HCT116 (cell line): Measurements from ENCODE around the gene DEFB129. TPM values are rescaled to one million over a fixed set of nuclear protein-coding genes. Genes with fewer than 3 reads are reported as not detected.

Source experiments
- ATAC-seq: fragments of 200-7000 bp; cut with Tn5 transposase; 2 replicates; pipeline ENCODE4 v1.9.1; 2020; ENCODE audit warnings: mild to moderate bottlenecking, moderate library complexity
- BruUV-seq: library from RNA; stranded (reverse); fragments of 400-500 nt; replicated peaks from 2 replicates; lab custom pipeline; 2021; lab: Mats Ljungman, UMichigan
- CTCF ChIA-PET: fragments of 300-600 bp; sonication (Branson Sonifier 250); formaldehyde crosslinking; loops from one replicate; lab custom pipeline; 2021; ENCODE audit warnings: antibody characterized with exemption; lab: Charles Lee
- POLR2A ChIA-PET: fragments of 300-600, 350-600 bp; sonication (Branson Sonifier 250); formaldehyde crosslinking; loops from one replicate; lab custom pipeline; 2021; ENCODE audit warnings: antibody characterized with exemption; lab: Charles Lee
- RAD21 ChIA-PET, 2 experiments: fragments of 300-600 bp; sonication (Branson Sonifier 250); formaldehyde crosslinking; loops; one replicate each; lab custom pipeline; 2023; ENCODE audit warnings: low total read pairs in 2 of 2; ENCODE audit not compliant: uncharacterized antibody in 2 of 2, unreplicated experiment in 2 of 2, low non-redundant PET in 1 of 2; lab: Charles Lee
- DNase-seq: peaks from one replicate; pipeline ENCODE4 v3.0.0-alpha.2; 2010; ENCODE audit warnings: low read depth, low spot score
- H2AFZ ChIP-seq: fragments of 200-600 bp; shearing (Covaris generic), sonication (generic); 2 replicates; pipeline ENCODE4 v1.6.1; 2017; ENCODE audit warnings: low read depth, mixed run types, mixed read lengths, antibody characterized with exemption, low read length; ENCODE audit not compliant: poor library complexity, severe bottlenecking
- H3K27ac ChIP-seq: 2 replicates; pipeline ENCODE4 v1.5.1; 2012; ENCODE audit warnings: low read depth, low read length
- H3K27me3 ChIP-seq: fragments of 200-600 bp; sonication (generic); 2 replicates; pipeline ENCODE4 v1.6.1; 2016; ENCODE audit warnings: mixed run types, low read length, mixed read lengths; ENCODE audit not compliant: insufficient read depth
- H3K36me3 ChIP-seq, 2 experiments: fragments of 200-500 bp in 1 of 2; fragments of 200-600 bp in 1 of 2; sonication (Bioruptor generic) in 1 of 2; sonication (generic) in 1 of 2; 2 replicates each; pipeline versions ENCODE4 v1.5.1 to v1.6.1; 2014 to 2016; ENCODE audit warnings: low read length in 2 of 2, inconsistent platforms in 1 of 2, mixed read lengths in 1 of 2, mixed run types in 1 of 2; ENCODE audit not compliant: insufficient read depth in 2 of 2, control insufficient read depth in 1 of 2
- H3K4me1 ChIP-seq, 2 experiments: fragments of 200-600 bp in 1 of 2; sonication (generic) in 1 of 2; 2 replicates each; pipeline versions ENCODE4 v1.5.1 to v1.6.1; 2012 to 2017; ENCODE audit warnings: low read length in 2 of 2, inconsistent platforms in 1 of 2, mild to moderate bottlenecking in 1 of 2, mixed read lengths in 1 of 2, mixed run types in 1 of 2, moderate library complexity in 1 of 2; ENCODE audit not compliant: insufficient read depth in 2 of 2, control insufficient read depth in 1 of 2
- H3K4me2 ChIP-seq: fragments of 200-600 bp; sonication (generic); 2 replicates; pipeline ENCODE4 v1.6.1; 2017; ENCODE audit warnings: mixed run types, low read length, mixed read lengths
- H3K4me3 ChIP-seq, 2 experiments: fragments of 200-600 bp in 1 of 2; sonication (generic) in 1 of 2; replicated peaks in 1 of 2; 2 replicates each; pipeline ENCODE4 v1.5.1; 2011 to 2016; ENCODE audit warnings: low read length in 2 of 2, control low read depth in 1 of 2, low read depth in 1 of 2, mild to moderate bottlenecking in 1 of 2, mixed read lengths in 1 of 2, mixed run types in 1 of 2
- H3K79me2 ChIP-seq: fragments of 200-600 bp; sonication (generic); 2 replicates; pipeline ENCODE4 v1.6.1; 2017; ENCODE audit warnings: mild to moderate bottlenecking, mixed run types, low read length, moderate library complexity, mixed read lengths; ENCODE audit not compliant: insufficient read depth
- H3K9ac ChIP-seq: fragments of 200-600 bp; sonication (generic); 2 replicates; pipeline ENCODE4 v1.6.1; 2016; ENCODE audit warnings: low read length, mixed read lengths
- H3K9me2 ChIP-seq: fragments of 200-600 bp; sonication (generic), shearing (Covaris generic); 2 replicates; pipeline ENCODE4 v1.6.1; 2017; ENCODE audit warnings: mixed run types, mild to moderate bottlenecking, moderate library complexity; ENCODE audit not compliant: insufficient read depth
- H3K9me3 ChIP-seq, 2 experiments: fragments of 200-500 bp in 1 of 2; fragments of 200-600 bp in 1 of 2; sonication (Bioruptor generic) in 1 of 2; sonication (generic) in 1 of 2; 2 replicates each; pipeline ENCODE4 v1.6.1; 2014 to 2017; ENCODE audit warnings: low read length in 2 of 2, mixed read lengths in 2 of 2, inconsistent platforms in 1 of 2, low read depth in 1 of 2, mild to moderate bottlenecking in 1 of 2, mixed run types in 1 of 2, moderate library complexity in 1 of 2; ENCODE audit not compliant: control insufficient read depth in 1 of 2, insufficient read depth in 1 of 2
- H4K20me1 ChIP-seq: fragments of 200-600 bp; sonication (generic), shearing (Covaris generic); 2 replicates; pipeline ENCODE4 v1.6.1; 2017; ENCODE audit warnings: mixed run types, mild to moderate bottlenecking, moderate library complexity; ENCODE audit not compliant: insufficient read depth
- CBX3 ChIP-seq: IDR thresholded peaks from 2 replicates; pipeline ENCODE4 v1.6.1; 2012; ENCODE audit warnings: low read depth
- CEBPB ChIP-seq: IDR thresholded peaks from 2 replicates; pipeline ENCODE4 v1.6.1; 2012; ENCODE audit warnings: low read depth
- EGR1 ChIP-seq: IDR thresholded peaks from 2 replicates; pipeline ENCODE4 v1.6.1; 2012; ENCODE audit warnings: low read depth
- ELF1 ChIP-seq: IDR thresholded peaks from 2 replicates; pipeline ENCODE4 v1.6.1; 2012; ENCODE audit warnings: low read depth, borderline replicate concordance
- EZH2 ChIP-seq: fragments of 200-600 bp; sonication (generic); IDR thresholded peaks from 2 replicates; pipeline ENCODE4 v1.6.1; 2017; ENCODE audit warnings: antibody characterized with exemption, mixed run types
- EZH2phosphoT487 ChIP-seq: fragments of 200-600 bp; IDR thresholded peaks from 2 replicates; pipeline ENCODE4 v1.6.1; 2018; ENCODE audit warnings: antibody characterized with exemption, borderline replicate concordance
- FOSL1 ChIP-seq: IDR thresholded peaks from 2 replicates; pipeline ENCODE4 v1.6.1; 2012; ENCODE audit warnings: low read depth
- JUND ChIP-seq: IDR thresholded peaks from 2 replicates; pipeline ENCODE4 v1.6.1; 2012
- POLR2AphosphoS5 ChIP-seq: IDR thresholded peaks from 2 replicates; pipeline ENCODE4 v1.6.1; 2011; ENCODE audit warnings: mild to moderate bottlenecking, low read depth, low read length, moderate library complexity
- RAD21 ChIP-seq: IDR thresholded peaks from 2 replicates; pipeline ENCODE4 v1.6.1; 2012; ENCODE audit warnings: low read depth, mild to moderate bottlenecking
- SP1 ChIP-seq: IDR thresholded peaks from 2 replicates; pipeline ENCODE4 v1.6.1; 2012; ENCODE audit warnings: low read depth
- SRF ChIP-seq: IDR thresholded peaks from 2 replicates; pipeline ENCODE4 v1.6.1; 2012; ENCODE audit warnings: low read depth
- TCF7L2 ChIP-seq: IDR thresholded peaks from 2 replicates; pipeline ENCODE4 v1.7.0; 2011; ENCODE audit warnings: borderline replicate concordance, inconsistent platforms; ENCODE audit not compliant: insufficient read depth, insufficient read length; ENCODE audit errors: extremely low read depth
- YY1 ChIP-seq: IDR thresholded peaks from 2 replicates; pipeline ENCODE4 v1.6.1; 2011; ENCODE audit warnings: low read length, low read depth, moderate library complexity, mild to moderate bottlenecking; ENCODE audit not compliant: insufficient replicate concordance; ENCODE audit errors: extremely low read depth
- ZFX ChIP-seq: fragments of 450-650 bp; IDR thresholded peaks from 2 replicates; pipeline ENCODE4 v1.6.1; 2017
- ZNF274 ChIP-seq: fragments of 200-500 bp; sonication (Bioruptor generic); IDR thresholded peaks from 2 replicates; pipeline ENCODE4 v1.6.1; 2014; ENCODE audit warnings: mild to moderate bottlenecking, low read depth, low read length, inconsistent platforms
- intact Hi-C: fragments of 100-400 bp; cut with micrococcal nuclease; formaldehyde crosslinking; loops from 2 replicates; pipeline ENCODE4 v1.10.0; 2022
- total RNA-seq: library from RNA; stranded (reverse); gene quantifications from one replicate; pipeline ENCODE4 v1.2.1, GENCODE V29; 2021; ENCODE audit not compliant: unreplicated experiment
- TF ChIP-seq, protein P1 (sequence below): IDR thresholded peaks from 2 replicates; pipeline ENCODE4 v1.6.1; 2012
- TF ChIP-seq, protein P2 (sequence below): IDR thresholded peaks from 2 replicates; pipeline ENCODE4 v1.6.1; 2012; ENCODE audit warnings: low read depth
- TF ChIP-seq, protein P3 (sequence below), 3 experiments: fragments of 200-600 bp in 1 of 3; sonication (generic) in 1 of 3; IDR thresholded peaks in 2 of 3; conservative IDR thresholded peaks in 1 of 3; 2 replicates each; pipeline ENCODE4 v1.5.1; 2012 to 2017; ENCODE audit warnings: low read depth in 2 of 3, low read length in 2 of 3, antibody characterized with exemption in 1 of 3, borderline replicate concordance in 1 of 3, control low read depth in 1 of 3, mild to moderate bottlenecking in 1 of 3, mixed read lengths in 1 of 3, mixed run types in 1 of 3, moderate library complexity in 1 of 3; ENCODE audit not compliant: insufficient read depth in 1 of 3

DEFB129 gene
- total RNA-seq, 1 experiment from 2014 or later = not detected

DNA sequence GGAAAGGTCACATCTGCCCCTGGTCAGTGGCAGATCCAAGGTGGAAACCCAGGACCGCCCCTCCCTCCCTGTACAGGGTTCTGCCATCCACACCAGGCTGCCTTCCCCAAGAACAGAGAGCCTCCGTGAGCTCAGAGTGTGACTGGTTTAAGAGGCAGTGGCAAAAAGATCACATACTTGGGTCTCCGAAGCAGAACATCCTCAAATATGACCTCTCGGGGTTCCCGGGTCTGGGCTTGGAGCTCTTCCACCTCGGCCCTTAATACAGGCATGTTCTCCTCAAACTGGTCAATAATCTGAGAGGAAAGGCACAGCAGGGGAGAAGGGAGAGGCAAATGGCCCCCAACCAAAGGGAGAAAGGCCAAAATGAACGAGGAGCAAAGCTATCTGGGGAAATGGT is 48.7 kb downstream of the DEFB129 start:
- intact Hi-C loops = no loop called here

More for the DNA sequence above, 48.7 kb downstream of the DEFB129 start:
- H3K27ac ChIP-seq = no peak overlapping the region
- ATAC-seq = no peak
- no peaks in the 10 kb centered on the region for H3K9me2 ChIP-seq
- peaks cover 3 to 26% of the 10 kb centered on the region in 2 experiments; a peak in 2 of 4 replicates for H3K36me3 ChIP-seq
- H3K4me1 ChIP-seq = no peaks in the 10 kb centered on the region
- H3K27me3 ChIP-seq = no peaks in the 10 kb centered on the region
- no TSS peak for BruUV-seq
- H2AFZ ChIP-seq = no peak overlapping the region
- no peak overlapping the region for H3K9ac ChIP-seq
- no peak for DNase-seq
- POLR2A ChIA-PET = no interaction called here
- H3K79me2 ChIP-seq = no peaks in the 10 kb centered on the region
- no peak overlapping the region for H3K4me2 ChIP-seq
- no peak overlapping the region for H3K4me3 ChIP-seq
- no peak for TF ChIP-seq JUND
- no peak for TF ChIP-seq EZH2
- TF ChIP-seq ZNF274 = no peak
- TF ChIP-seq, protein P1, sequence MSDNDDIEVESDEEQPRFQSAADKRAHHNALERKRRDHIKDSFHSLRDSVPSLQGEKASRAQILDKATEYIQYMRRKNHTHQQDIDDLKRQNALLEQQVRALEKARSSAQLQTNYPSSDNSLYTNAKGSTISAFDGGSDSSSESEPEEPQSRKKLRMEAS = no peak
- no peak for TF ChIP-seq CEBPB
- TF ChIP-seq EZH2phosphoT487 = no peak
- TF ChIP-seq, protein P2, sequence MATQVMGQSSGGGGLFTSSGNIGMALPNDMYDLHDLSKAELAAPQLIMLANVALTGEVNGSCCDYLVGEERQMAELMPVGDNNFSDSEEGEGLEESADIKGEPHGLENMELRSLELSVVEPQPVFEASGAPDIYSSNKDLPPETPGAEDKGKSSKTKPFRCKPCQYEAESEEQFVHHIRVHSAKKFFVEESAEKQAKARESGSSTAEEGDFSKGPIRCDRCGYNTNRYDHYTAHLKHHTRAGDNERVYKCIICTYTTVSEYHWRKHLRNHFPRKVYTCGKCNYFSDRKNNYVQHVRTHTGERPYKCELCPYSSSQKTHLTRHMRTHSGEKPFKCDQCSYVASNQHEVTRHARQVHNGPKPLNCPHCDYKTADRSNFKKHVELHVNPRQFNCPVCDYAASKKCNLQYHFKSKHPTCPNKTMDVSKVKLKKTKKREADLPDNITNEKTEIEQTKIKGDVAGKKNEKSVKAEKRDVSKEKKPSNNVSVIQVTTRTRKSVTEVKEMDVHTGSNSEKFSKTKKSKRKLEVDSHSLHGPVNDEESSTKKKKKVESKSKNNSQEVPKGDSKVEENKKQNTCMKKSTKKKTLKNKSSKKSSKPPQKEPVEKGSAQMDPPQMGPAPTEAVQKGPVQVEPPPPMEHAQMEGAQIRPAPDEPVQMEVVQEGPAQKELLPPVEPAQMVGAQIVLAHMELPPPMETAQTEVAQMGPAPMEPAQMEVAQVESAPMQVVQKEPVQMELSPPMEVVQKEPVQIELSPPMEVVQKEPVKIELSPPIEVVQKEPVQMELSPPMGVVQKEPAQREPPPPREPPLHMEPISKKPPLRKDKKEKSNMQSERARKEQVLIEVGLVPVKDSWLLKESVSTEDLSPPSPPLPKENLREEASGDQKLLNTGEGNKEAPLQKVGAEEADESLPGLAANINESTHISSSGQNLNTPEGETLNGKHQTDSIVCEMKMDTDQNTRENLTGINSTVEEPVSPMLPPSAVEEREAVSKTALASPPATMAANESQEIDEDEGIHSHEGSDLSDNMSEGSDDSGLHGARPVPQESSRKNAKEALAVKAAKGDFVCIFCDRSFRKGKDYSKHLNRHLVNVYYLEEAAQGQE = no peak
- TF ChIP-seq SP1 = no peak
- TF ChIP-seq TCF7L2 = no peak
- TF ChIP-seq, protein P3, sequence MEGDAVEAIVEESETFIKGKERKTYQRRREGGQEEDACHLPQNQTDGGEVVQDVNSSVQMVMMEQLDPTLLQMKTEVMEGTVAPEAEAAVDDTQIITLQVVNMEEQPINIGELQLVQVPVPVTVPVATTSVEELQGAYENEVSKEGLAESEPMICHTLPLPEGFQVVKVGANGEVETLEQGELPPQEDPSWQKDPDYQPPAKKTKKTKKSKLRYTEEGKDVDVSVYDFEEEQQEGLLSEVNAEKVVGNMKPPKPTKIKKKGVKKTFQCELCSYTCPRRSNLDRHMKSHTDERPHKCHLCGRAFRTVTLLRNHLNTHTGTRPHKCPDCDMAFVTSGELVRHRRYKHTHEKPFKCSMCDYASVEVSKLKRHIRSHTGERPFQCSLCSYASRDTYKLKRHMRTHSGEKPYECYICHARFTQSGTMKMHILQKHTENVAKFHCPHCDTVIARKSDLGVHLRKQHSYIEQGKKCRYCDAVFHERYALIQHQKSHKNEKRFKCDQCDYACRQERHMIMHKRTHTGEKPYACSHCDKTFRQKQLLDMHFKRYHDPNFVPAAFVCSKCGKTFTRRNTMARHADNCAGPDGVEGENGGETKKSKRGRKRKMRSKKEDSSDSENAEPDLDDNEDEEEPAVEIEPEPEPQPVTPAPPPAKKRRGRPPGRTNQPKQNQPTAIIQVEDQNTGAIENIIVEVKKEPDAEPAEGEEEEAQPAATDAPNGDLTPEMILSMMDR (IDR thresholded peaks at IDR 0.05 in 2 of 3, conservative IDR thresholded peaks at IDR 0.05 in 1 of 3; ENCODE audit: borderline replicate concordance in 1 of 3, insufficient read depth in 1 of 3, low read depth in 2 of 3, low read length in 2 of 3) = no peak
- TF ChIP-seq RAD21 = no peak
- no peak for TF ChIP-seq POLR2AphosphoS5
- TF ChIP-seq EGR1 = no peak
- TF ChIP-seq ELF1 = no peak
- TF ChIP-seq ZFX = no peak
- no peak for TF ChIP-seq SRF
- TF ChIP-seq FOSL1 = no peak
- no peak for TF ChIP-seq CBX3
- no peak for TF ChIP-seq YY1
- RAD21 ChIA-PET = no interaction called here
- CTCF ChIA-PET = no interaction called here
- no peaks in the 10 kb centered on the region for H4K20me1 ChIP-seq
- H3K9me3 ChIP-seq = no peaks in the 10 kb centered on the region
